ENCODE results near the gene ANTXR1. TPM values are rescaled to one million over a fixed set of nuclear protein-coding genes. Genes with fewer than 3 reads are reported as not detected.

Gene ANTXR1
- total and polyA plus RNA-seq, 10 donors, result 2.8 to 66.7 (median 36.9) TPM

GRCh38 chr2:69190743-69191404 is 177.9 kb downstream of the ANTXR1 start:
- Histone ChIP-seq H3K4me1 (peaks cover 0 to 3% (median 0%) of the 10 kb centered on the region in 6 donors), H3K4me3 (no peak overlapping the region), H3K9me3 (no peaks in the 10 kb centered on the region), H3K27me3 (replicated peaks in 1 of 7) (no peaks in the 10 kb centered on the region), H3K27ac (peak overlapping the region in 1 of 8 donors; percentile 35), H3K36me3 (peaks cover 0 to 13% (median 0%) of the 10 kb centered on the region in 6 donors)
- intact Hi-C loops (cut with DNase I; ENCODE audit: low total_unique reads), result no loop called here
- TF ChIP-seq CTCF (IDR thresholded peaks at IDR 0.05 in 8 of 11, conservative IDR thresholded peaks at IDR 0.05 in 3 of 11) (no peak), POLR2AphosphoS5 (IDR thresholded peaks at IDR 0.05) (no peak), POLR2A (IDR thresholded peaks at IDR 0.05) (no peak)
- whole genome bisulfite sequencing, 5 donors, result 49 to 59% (median 52%) methylated on average over 3 of the region's 3 CpGs
- DNase-seq, result no peak

- no peak for DNase-seq
- Histone ChIP-seq H3K36me3 (peaks cover 0 to 13% (median 0%) of the 10 kb centered on the region in 6 donors), H3K27ac (no peak overlapping the region), H3K9me3 (no peaks in the 10 kb centered on the region), H3K4me1 (peaks cover 0 to 3% (median 0%) of the 10 kb centered on the region in 6 donors), H3K27me3 (replicated peaks in 1 of 7) (no peaks in the 10 kb centered on the region), H3K4me3 (no peak overlapping the region)
- intact Hi-C loops (cut with DNase I; ENCODE audit: low total_unique reads), result no loop called here
- TF ChIP-seq POLR2AphosphoS5 (IDR thresholded peaks at IDR 0.05) (no peak), POLR2A (IDR thresholded peaks at IDR 0.05) (no peak), CTCF (IDR thresholded peaks at IDR 0.05 in 8 of 11, conservative IDR thresholded peaks at IDR 0.05 in 3 of 11) (no peak)
- 88 to 93% (median 89%) methylated on average over 1 of the region's 1 CpG for WGBS, 5 donors
Measured at GRCh38 chr2:69191634-69192033, 178.7 kb downstream of the ANTXR1 start.

GRCh38 chr2:69192176-69192945 is 179.4 kb downstream of the ANTXR1 start:
- Histone ChIP-seq H3K27me3 (replicated peaks in 1 of 7) (no peaks in the 10 kb centered on the region), H3K4me3 (no peak overlapping the region), H3K9me3 (no peaks in the 10 kb centered on the region), H3K36me3 (peaks cover 0 to 13% (median 0%) of the 10 kb centered on the region in 6 donors), H3K4me1 (peaks cover 0 to 3% (median 0%) of the 10 kb centered on the region in 6 donors), H3K27ac (no peak overlapping the region)
- intact Hi-C loops (cut with DNase I; ENCODE audit: low total_unique reads), result no loop called here
- DNase-seq, result no peak
- WGBS, 5 donors, result 83 to 93% (median 86%) methylated on average over 11 of the region's 11 CpGs
- TF ChIP-seq POLR2AphosphoS5 (IDR thresholded peaks at IDR 0.05) (no peak), POLR2A (IDR thresholded peaks at IDR 0.05) (no peak), CTCF (IDR thresholded peaks at IDR 0.05 in 8 of 11, conservative IDR thresholded peaks at IDR 0.05 in 3 of 11) (no peak)

GRCh38 chr2:69195706-69196105 is 182.7 kb downstream of the ANTXR1 start:
- Histone ChIP-seq H3K36me3 (peaks cover 0 to 13% (median 0%) of the 10 kb centered on the region in 6 donors), H3K27ac (peak overlapping the region in 3 of 8 donors; percentile 10 to 37 (median 11)), H3K4me1 (no peaks in the 10 kb centered on the region), H3K9me3 (no peaks in the 10 kb centered on the region), H3K4me3 (no peak overlapping the region), H3K27me3 (replicated peaks in 1 of 7) (no peaks in the 10 kb centered on the region)
- TF ChIP-seq CTCF (IDR thresholded peaks at IDR 0.05 in 8 of 11, conservative IDR thresholded peaks at IDR 0.05 in 3 of 11), result no peak
- no peak for TF ChIP-seq POLR2AphosphoS5 (IDR thresholded peaks at IDR 0.05)
- no peak for TF ChIP-seq POLR2A (IDR thresholded peaks at IDR 0.05)
- intact Hi-C loops (cut with DNase I; ENCODE audit: low total_unique reads), result no loop called here
- no peak for DNase-seq

Measured in spleen (tissue), 11 donors.